SH-SY5Y (cell line): ENCODE measurements around the gene ELF5.

Source experiments
- GATA2 ChIP-seq: IDR thresholded peaks from 2 replicates; pipeline ENCODE4 v1.6.1; 2011; ENCODE audit warnings: mild to moderate bottlenecking, low read depth, low read length
- GATA3 ChIP-seq: IDR thresholded peaks from 2 replicates; pipeline ENCODE4 v1.6.1; 2011; ENCODE audit warnings: low read depth, mild to moderate bottlenecking, low read length, moderate library complexity

DNA sequence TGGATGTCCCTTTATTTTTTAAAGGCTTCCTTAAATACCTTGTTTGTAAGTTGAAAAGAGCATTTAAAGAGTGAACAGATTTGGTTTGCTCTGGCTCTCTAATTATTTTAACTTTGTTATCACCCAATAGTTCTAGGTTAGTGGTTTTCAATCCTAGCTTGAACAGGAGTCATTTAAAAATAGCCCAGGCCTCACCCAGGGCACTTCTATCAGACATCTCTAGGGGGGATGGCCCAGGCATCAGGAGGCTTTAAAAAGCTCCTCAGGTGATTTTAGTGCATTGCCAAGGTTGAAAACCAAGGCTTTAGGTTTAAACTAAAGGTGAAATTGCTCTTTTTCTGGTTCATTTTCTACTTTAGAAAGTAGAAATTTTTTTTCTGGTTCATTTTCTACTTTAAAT lies 66.5 kb downstream of the ELF5 start:
- no peak for TF ChIP-seq GATA2
- TF ChIP-seq GATA3: no peak
